ENCODE measurements around the gene KLRC3. TPM values are rescaled to one million over a fixed set of nuclear protein-coding genes. Genes with fewer than 3 reads are reported as not detected.
"Not testable (repeated sequence)": the region's sequence is repeated elsewhere in the genome, so short reads cannot be mapped to it uniquely, and the experiment has no call there.

The KLRC3 gene
- total RNA-seq, 2 donors from 2014 or later, result not detected

GRCh38 chr12:10374624-10375018 lies 45.8 kb downstream of the KLRC3 start:
- Histone ChIP-seq H3K4me1 (peaks cover 5% of the 10 kb centered on the region), H3K27me3 (no peaks in the 10 kb centered on the region), H3K27ac (no peak overlapping the region), H3K4me3 (no peak overlapping the region), H3K36me3 (replicated peaks in 1 of 2; ENCODE audit: insufficient read depth in 1 of 2, low read depth in 2 of 2) (no peaks in the 10 kb centered on the region), H3K9me3 (no peaks in the 10 kb centered on the region)
- ATAC-seq (no peak), DNase-seq (no peak)
- intact Hi-C loops (cut with DNase I), result no loop called here
- TF ChIP-seq, protein P1, sequence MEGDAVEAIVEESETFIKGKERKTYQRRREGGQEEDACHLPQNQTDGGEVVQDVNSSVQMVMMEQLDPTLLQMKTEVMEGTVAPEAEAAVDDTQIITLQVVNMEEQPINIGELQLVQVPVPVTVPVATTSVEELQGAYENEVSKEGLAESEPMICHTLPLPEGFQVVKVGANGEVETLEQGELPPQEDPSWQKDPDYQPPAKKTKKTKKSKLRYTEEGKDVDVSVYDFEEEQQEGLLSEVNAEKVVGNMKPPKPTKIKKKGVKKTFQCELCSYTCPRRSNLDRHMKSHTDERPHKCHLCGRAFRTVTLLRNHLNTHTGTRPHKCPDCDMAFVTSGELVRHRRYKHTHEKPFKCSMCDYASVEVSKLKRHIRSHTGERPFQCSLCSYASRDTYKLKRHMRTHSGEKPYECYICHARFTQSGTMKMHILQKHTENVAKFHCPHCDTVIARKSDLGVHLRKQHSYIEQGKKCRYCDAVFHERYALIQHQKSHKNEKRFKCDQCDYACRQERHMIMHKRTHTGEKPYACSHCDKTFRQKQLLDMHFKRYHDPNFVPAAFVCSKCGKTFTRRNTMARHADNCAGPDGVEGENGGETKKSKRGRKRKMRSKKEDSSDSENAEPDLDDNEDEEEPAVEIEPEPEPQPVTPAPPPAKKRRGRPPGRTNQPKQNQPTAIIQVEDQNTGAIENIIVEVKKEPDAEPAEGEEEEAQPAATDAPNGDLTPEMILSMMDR (IDR thresholded peaks at IDR 0.05), result no peak
- TF ChIP-seq POLR2A (IDR thresholded peaks at IDR 0.05), result no peak
- WGBS, 2 donors, result 89% methylated on average over 3 of the region's 3 CpGs

GRCh38 chr12:10372559-10372958 lies 47.8 kb downstream of the KLRC3 start:
- DNase-seq, result no peak
- intact Hi-C loops (cut with DNase I), result no loop called here
- H3K36me3 ChIP-seq (replicated peaks in 1 of 2; ENCODE audit: insufficient read depth in 1 of 2, low read depth in 2 of 2), result no peaks in the 10 kb centered on the region
- 29% methylated on average over 1 of the region's 1 CpG; no CpG with 5 or more reads in 1 of the 2 donors for WGBS, 2 donors
- H3K27ac ChIP-seq, result peak overlapping the region in 1 of 4 donors; percentile 8
- H3K27me3 ChIP-seq, result no peaks in the 10 kb centered on the region
- no peak for ATAC-seq
- H3K9me3 ChIP-seq, result no peaks in the 10 kb centered on the region
- no peak for TF ChIP-seq POLR2A (IDR thresholded peaks at IDR 0.05)
- TF ChIP-seq, protein P1 (IDR thresholded peaks at IDR 0.05), result no peak
- H3K4me3 ChIP-seq, result no peak overlapping the region
- peaks cover 5% of the 10 kb centered on the region for H3K4me1 ChIP-seq

- H3K4me3 ChIP-seq; H3K4me1 ChIP-seq; ATAC-seq; H3K27me3 ChIP-seq; intact Hi-C loops (cut with DNase I); H3K36me3 ChIP-seq (replicated peaks in 1 of 2; ENCODE audit: insufficient read depth in 1 of 2, low read depth in 2 of 2); H3K9me3 ChIP-seq; DNase-seq: not testable (repeated sequence)
- 30 to 46% methylated on average over 6 of the region's 6 CpGs for WGBS, 2 donors
- H3K27ac ChIP-seq, result peak overlapping the region in 2 of 4 donors; percentile 8 to 38
Measured at GRCh38 chr12:10371893-10372535, 48.4 kb downstream of the KLRC3 start.

DNA sequence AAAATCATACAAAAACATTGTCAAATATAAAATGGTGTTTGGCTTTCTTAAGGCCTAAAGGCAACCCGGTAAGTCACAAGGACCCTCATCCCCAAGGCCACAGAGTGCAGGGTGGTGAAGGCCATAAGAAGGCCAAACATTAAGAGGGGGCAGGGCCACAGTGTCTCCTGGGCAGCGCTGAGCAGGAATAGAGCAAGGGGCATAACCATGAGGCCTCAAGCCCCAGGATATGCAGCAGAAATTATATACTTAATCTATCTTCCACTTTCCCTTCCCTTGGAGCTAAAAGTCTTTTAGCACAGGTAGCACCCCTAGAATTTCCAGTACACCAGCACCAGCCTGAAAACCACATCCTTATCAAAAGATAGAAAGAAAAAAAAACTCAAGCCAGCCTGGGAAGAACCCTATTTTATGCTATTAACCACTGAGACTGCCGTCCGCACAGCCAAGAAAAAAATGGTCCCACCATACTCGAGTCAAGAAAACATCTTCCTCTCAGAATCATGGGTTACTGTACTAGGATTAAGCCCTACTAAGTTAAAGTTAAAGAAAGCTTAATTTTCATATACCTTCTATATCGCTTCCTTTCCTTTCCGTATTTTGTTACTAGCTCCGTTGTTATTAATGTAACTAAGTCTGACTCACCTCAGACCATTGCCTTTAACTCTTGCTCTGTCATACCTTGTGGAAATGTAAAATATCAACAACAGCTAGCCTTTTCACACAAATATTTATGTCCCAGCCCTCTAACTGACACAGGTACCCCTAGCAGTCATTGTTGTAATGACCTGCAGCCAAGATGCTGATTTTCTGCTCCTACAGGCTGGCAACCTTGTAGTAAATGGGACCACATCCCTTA lies 50.6 kb downstream of the KLRC3 start:
- H3K27me3 ChIP-seq, result no peaks in the 10 kb centered on the region
- H3K4me1 ChIP-seq, result peaks cover 27% of the 10 kb centered on the region
- H3K9me3 ChIP-seq, result no peaks in the 10 kb centered on the region
- H3K4me3 ChIP-seq, result no peak overlapping the region
- ATAC-seq (no peak), DNase-seq (no peak)
- 86 to 91% methylated on average over 8 of the region's 8 CpGs for WGBS, 2 donors
- no peaks in the 10 kb centered on the region for H3K36me3 ChIP-seq (replicated peaks in 1 of 2; ENCODE audit: insufficient read depth in 1 of 2, low read depth in 2 of 2)
- intact Hi-C loops (cut with DNase I), result no loop called here
- no peak overlapping the region for H3K27ac ChIP-seq
- no peak for TF ChIP-seq POLR2A (IDR thresholded peaks at IDR 0.05)
- TF ChIP-seq, protein P1 (IDR thresholded peaks at IDR 0.05), result no peak
